GM23248 (cell line): ENCODE results near the gene OLR1.

Experiments used
- EZH2 ChIP-seq: fragments of 200-600 bp; sonication (generic); IDR thresholded peaks from 2 replicates; pipeline ENCODE4 v1.6.1; 2018; ENCODE audit warnings: antibody characterized with exemption, mild to moderate bottlenecking; ENCODE audit not compliant: insufficient read depth, poor library complexity, severe bottlenecking
- EZH2phosphoT487 ChIP-seq: fragments of 200-600 bp; sonication (generic); IDR thresholded peaks from 2 replicates; pipeline ENCODE4 v1.6.1; 2018; ENCODE audit warnings: antibody characterized with exemption, moderate library complexity, mild to moderate bottlenecking, low read depth; ENCODE audit not compliant: insufficient read depth

- no peak for TF ChIP-seq EZH2phosphoT487
- TF ChIP-seq EZH2 = no peak
These were observed 22.3 kb upstream of the OLR1 start for GRCh38 chr12:10194160-10194670.
